ENCODE data around the gene SMOC1. TPM values are rescaled to one million over a fixed set of nuclear protein-coding genes. Genes with fewer than 3 reads are reported as not detected.
"Not testable (repeated sequence)": the region's sequence is repeated elsewhere in the genome, so short reads cannot be mapped to it uniquely, and the experiment has no call there.

SMOC1 gene
- polyA plus RNA-seq, 3 donors from 2014 or later: not detected

DNA sequence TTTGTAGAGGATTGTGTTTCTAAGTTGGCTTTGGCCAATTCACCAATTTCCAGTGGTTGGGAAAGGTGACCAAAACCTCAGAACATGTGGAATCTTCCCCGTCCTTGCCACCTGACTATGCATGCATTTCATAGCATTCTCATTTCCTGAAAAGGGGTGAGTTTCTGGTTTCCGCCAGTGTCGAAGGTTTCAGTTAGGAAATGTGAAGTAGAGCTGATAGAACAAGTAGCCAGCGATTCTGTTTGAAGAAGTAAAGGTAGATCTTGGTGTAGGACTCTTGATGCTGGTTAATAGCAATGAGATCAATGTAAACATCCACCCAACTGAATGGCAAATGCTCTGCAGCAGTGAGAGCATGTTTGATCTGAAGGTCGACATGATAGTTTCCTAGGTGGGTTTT is 15.9 kb downstream of the SMOC1 start:
- Mint-ChIP-seq H3K9me3 (peaks cover 0 to 22% (median 11%) of the 10 kb centered on the region in 6 donors), H3K27me3 (ENCODE audit: low read depth in 3 of 3) (peaks cover 3 to 14% (median 6%) of the 10 kb centered on the region in 3 donors)
- DNase-seq: no peak

DNA sequence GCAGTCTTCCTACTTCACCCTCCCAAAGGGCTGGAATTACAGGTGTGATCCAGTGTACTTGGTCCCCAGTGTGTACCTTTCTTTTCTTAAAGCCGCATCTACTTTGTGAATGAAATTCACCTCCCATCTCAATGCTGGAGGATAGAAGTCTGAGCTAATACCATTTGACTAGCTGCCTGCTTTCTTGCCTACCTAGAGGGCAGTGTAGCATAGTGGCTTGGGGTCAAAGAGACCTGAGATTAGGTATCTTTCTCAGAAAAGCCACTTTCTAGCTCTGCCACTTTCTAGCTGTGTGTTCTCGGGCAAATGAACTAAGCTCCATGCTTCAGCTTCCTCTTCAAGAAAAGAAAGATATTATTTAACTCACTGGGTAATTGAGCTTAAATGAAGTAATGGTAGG is 16.9 kb downstream of the SMOC1 start:
- DNase-seq: no peak
- H3K36me3 Mint-ChIP-seq: no peaks in the 10 kb centered on the region
- no peak overlapping the region for H3K27ac Mint-ChIP-seq
- H3K4me3 Mint-ChIP-seq: no peak overlapping the region
- no peaks in the 10 kb centered on the region for H3K4me1 Mint-ChIP-seq
- H3K27me3 Mint-ChIP-seq (ENCODE audit: low read depth in 3 of 3): peaks cover 3 to 11% (median 6%) of the 10 kb centered on the region in 3 donors
- H3K9me3 Mint-ChIP-seq: peaks cover 0 to 22% (median 11%) of the 10 kb centered on the region in 6 donors

More for the DNA sequence above, 15.9 kb downstream of the SMOC1 start:
- H3K36me3 Mint-ChIP-seq: no peaks in the 10 kb centered on the region
- no peak overlapping the region for H3K27ac Mint-ChIP-seq
- H3K4me1 Mint-ChIP-seq: no peaks in the 10 kb centered on the region
- H3K4me3 Mint-ChIP-seq: no peak overlapping the region

DNA sequence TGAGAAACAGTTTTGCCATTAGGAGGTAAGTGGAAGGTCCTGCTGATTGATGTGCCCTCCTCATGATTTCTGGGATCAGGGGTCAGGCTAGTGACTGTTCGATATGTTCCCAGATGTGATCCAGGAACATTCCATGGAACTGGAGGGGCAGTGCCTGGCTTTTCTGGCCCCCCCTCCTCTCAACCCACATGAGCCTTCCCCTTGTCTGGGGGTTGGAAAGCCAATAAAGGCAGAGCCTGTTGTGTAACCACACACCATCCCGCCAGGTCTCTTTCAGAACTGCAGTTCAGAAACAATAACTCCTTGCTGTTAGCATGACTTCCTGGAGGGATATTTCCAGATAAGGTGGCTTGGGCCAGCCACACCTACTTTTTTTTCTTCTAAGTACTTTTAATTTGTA is 17.8 kb downstream of the SMOC1 start:
- Mint-ChIP-seq H3K4me3 (no peak overlapping the region), H3K27ac (no peak overlapping the region), H3K27me3 (ENCODE audit: low read depth in 3 of 3) (peaks cover 2 to 16% (median 3%) of the 10 kb centered on the region in 3 donors), H3K36me3 (no peaks in the 10 kb centered on the region), H3K9me3 (peaks cover 0 to 22% (median 11%) of the 10 kb centered on the region in 6 donors), H3K4me1 (no peaks in the 10 kb centered on the region)
- DNase-seq: no peak

DNA sequence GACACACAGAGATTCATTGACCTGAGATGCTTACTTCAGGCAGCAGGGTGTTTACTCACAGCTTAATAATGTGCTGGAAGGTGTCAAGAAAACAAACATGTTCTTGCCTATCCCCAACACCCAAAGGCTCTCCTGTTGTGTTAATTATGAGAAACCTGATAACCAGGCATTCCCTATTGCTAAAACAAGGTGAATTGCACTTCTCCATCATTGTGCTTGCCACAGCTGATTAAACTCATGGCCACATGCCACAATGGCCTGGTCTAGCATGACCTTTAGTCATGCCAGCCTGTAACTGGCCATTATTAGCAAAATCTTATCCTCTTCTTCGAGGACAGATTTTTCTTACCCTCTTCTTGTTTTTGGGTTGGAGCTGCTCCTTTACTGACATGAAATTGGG is 21.4 kb downstream of the SMOC1 start:
- H3K9me3 Mint-ChIP-seq: peaks cover 0 to 22% (median 11%) of the 10 kb centered on the region in 6 donors
- H3K4me3 Mint-ChIP-seq: no peak overlapping the region
- H3K36me3 Mint-ChIP-seq: no peaks in the 10 kb centered on the region
- no peak overlapping the region for H3K27ac Mint-ChIP-seq
- H3K4me1 Mint-ChIP-seq: no peaks in the 10 kb centered on the region
- peaks cover 0 to 18% (median 3%) of the 10 kb centered on the region in 3 donors for H3K27me3 Mint-ChIP-seq (ENCODE audit: low read depth in 3 of 3)
- DNase-seq: no peak

DNA sequence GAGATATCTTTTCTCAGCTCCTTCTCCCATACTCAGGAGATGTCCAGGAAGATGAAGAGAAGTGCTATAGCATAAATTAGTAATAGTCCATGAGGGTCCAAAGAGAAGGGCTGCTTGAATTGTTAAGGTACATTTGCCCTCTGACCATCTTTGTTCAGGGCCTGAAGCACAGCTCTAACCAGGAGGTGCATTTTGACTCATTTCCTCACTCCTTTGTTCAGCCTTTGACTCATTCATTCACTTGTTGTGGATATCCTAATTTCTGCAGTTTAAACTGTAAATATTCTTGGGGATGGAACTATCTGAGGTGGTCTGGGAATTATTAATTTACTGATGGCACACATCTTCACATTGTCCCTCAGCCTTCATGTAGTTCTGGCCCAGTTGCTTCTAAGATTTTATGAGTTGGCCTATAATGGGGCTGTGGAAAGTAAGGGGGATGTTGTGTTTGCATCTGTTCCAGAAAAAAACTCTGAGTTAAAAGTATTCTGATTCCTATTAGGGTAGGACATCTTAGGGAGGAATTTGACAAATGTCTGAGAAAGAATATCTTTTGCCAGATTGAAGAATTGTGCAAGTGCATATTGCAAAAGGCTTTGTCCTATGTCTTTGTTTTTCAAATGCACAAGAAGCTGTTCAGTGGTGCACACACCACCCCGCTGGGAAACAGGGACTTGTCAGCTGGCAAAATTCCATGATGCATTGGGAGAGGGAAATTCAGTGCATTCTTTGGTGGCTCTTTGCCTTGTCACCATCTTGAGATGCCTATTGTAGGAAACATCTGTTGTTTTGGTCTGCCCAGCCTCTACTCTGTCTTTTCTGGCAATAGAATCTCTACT is 22.1 kb downstream of the SMOC1 start:
- Mint-ChIP-seq H3K27me3 (ENCODE audit: low read depth in 3 of 3) (peaks cover 0 to 18% (median 3%) of the 10 kb centered on the region in 3 donors), H3K36me3 (no peaks in the 10 kb centered on the region), H3K9me3 (peaks cover 0 to 22% (median 11%) of the 10 kb centered on the region in 6 donors), H3K4me1 (no peaks in the 10 kb centered on the region), H3K27ac (no peak overlapping the region), H3K4me3 (no peak overlapping the region)
- no peak for DNase-seq

DNA sequence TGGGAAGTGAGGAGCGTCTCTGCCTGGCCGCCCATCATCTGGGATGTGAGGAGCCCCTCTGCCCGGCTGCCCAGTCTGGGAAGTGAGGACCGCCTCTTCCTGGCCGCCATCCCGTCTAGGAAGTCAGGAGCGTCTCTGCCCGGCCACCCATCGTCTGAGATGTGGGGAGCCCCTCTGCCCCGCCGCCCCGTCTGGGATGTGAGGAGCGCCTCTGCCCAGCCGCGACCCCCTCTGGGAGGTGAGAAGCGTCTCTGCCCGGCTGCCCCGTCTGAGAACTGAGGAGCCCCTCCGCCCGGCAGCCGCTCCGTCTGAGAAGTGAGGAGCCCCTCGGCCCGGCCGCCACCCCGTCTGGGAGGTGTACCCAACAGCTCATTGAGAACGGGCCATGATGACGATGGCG is 23.8 kb downstream of the SMOC1 start:
- H3K36me3 Mint-ChIP-seq, H3K4me3 Mint-ChIP-seq, DNase-seq, H3K4me1 Mint-ChIP-seq, H3K27ac Mint-ChIP-seq: not testable (repeated sequence)
- peaks cover 0 to 13% (median 3%) of the 10 kb centered on the region in 3 donors for H3K27me3 Mint-ChIP-seq (ENCODE audit: low read depth in 3 of 3)
- peaks cover 0 to 13% (median 7%) of the 10 kb centered on the region in 6 donors for H3K9me3 Mint-ChIP-seq

DNA sequence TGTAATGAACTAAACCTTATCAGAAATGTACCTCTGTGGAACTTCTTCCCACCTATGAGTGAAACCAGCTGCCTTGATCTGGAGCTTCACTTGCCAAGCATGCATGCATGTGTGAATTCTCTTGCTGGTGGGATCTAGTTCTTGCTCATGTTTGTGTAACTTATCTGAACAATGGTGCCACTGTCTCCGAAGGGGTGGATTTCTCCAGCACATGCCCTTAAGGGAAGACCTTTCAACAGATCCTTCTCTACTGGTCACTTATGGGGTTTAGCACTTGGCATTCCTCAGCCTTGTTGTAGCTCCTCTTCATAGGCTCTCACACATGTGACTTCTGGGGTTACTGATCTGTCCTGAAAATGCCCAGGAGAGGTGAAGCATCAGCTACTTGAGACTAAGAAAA is 25.0 kb downstream of the SMOC1 start:
- DNase-seq: no peak
- Mint-ChIP-seq H3K4me1 (no peaks in the 10 kb centered on the region), H3K9me3 (peaks cover 0 to 3% (median 0%) of the 10 kb centered on the region in 6 donors), H3K27ac (no peak overlapping the region), H3K36me3 (no peaks in the 10 kb centered on the region), H3K4me3 (no peak overlapping the region), H3K27me3 (ENCODE audit: low read depth in 3 of 3) (peaks cover 0 to 9% (median 0%) of the 10 kb centered on the region in 3 donors)

DNA sequence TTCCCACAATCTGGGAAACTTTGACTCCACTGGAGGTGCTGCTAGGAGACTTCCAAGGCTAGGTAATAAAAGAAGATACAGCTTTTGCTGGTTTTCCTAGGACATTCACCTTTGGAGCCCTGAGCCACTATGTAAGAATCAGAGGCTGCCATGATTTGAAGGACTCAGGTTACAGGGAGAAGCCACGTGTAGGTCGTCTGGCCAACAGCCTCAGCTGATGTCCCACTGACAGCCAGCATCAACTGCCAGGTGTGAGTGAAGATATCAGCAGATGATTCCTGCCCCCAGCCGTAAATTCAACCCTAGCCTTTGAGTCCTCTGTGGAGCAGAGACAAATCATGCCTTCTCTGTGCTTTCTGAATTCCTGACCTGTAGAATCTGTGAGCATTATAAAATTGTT is 27.0 kb downstream of the SMOC1 start:
- H3K27me3 Mint-ChIP-seq (ENCODE audit: low read depth in 3 of 3): peaks cover 0 to 8% (median 0%) of the 10 kb centered on the region in 3 donors
- no peak overlapping the region for H3K4me3 Mint-ChIP-seq
- no peak for DNase-seq
- H3K9me3 Mint-ChIP-seq: no peaks in the 10 kb centered on the region
- H3K36me3 Mint-ChIP-seq: no peaks in the 10 kb centered on the region
- H3K4me1 Mint-ChIP-seq: no peaks in the 10 kb centered on the region
- H3K27ac Mint-ChIP-seq: no peak overlapping the region

GRCh38 chr14:69909826-69910550 is 30.8 kb downstream of the SMOC1 start:
- no peak overlapping the region for H3K27ac Mint-ChIP-seq
- H3K36me3 Mint-ChIP-seq: no peaks in the 10 kb centered on the region
- DNase-seq: no peak
- H3K27me3 Mint-ChIP-seq (ENCODE audit: low read depth in 3 of 3): peaks cover 0 to 2% (median 0%) of the 10 kb centered on the region in 3 donors
- no peaks in the 10 kb centered on the region for H3K9me3 Mint-ChIP-seq
- H3K4me1 Mint-ChIP-seq: no peaks in the 10 kb centered on the region
- H3K4me3 Mint-ChIP-seq: no peak overlapping the region

DNA sequence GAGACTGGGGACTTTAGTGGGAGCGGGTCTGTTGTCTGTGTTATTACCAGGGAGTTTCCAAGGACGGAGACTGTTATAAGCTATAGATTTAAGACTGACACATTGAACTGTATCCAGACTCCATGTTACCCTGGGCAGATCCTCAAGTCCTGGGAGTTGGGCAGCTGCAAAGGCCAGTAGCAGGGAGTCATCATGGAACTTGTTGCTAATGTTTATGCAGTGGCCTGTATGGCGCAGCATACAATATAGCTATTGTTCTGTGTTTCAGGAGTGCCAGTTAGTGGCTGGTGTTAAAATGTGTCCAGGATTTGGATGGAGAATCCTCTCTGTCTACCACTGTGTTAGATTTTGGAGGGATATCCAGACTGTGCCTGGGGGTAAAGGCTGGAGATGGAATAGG is 31.7 kb downstream of the SMOC1 start:
- no peak for DNase-seq
- Mint-ChIP-seq H3K4me3 (no peak overlapping the region), H3K36me3 (peaks cover 0 to under 1% (median 0%) of the 10 kb centered on the region in 3 donors), H3K27me3 (ENCODE audit: low read depth in 3 of 3) (peaks cover 0 to 4% (median 0%) of the 10 kb centered on the region in 3 donors), H3K9me3 (no peaks in the 10 kb centered on the region), H3K4me1 (no peaks in the 10 kb centered on the region), H3K27ac (no peak overlapping the region)

DNA sequence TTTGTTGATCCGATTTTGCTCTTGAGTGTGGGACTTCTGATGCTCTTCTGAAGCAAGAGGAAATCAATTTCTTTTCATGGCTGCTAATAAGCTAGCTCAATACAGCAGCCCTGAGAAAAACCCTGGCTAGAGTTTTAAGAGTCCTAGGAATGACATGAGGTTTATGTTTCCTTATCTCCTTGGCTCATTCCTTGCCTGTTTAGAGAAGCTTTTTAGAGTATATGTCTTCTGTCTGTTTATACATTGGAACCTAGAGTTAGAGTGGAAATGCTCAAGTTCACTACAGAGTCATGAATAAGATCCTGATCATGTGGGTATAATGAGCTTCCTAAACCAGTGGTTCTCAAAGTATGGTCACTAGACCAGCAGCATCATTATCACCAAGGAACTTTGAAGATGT is 34.5 kb downstream of the SMOC1 start:
- peaks cover 0 to 4% (median 0%) of the 10 kb centered on the region in 3 donors for H3K36me3 Mint-ChIP-seq
- no peaks in the 10 kb centered on the region for H3K4me1 Mint-ChIP-seq
- peaks cover 0 to 6% (median 0%) of the 10 kb centered on the region in 3 donors for H3K27me3 Mint-ChIP-seq (ENCODE audit: low read depth in 3 of 3)
- H3K27ac Mint-ChIP-seq: no peak overlapping the region
- DNase-seq: no peak
- no peak overlapping the region for H3K4me3 Mint-ChIP-seq
- H3K9me3 Mint-ChIP-seq: no peaks in the 10 kb centered on the region

- no peak overlapping the region for H3K27ac Mint-ChIP-seq
- H3K4me3 Mint-ChIP-seq: no peak overlapping the region
- H3K36me3 Mint-ChIP-seq: peaks cover 0 to 4% (median 0%) of the 10 kb centered on the region in 3 donors
- no peaks in the 10 kb centered on the region for H3K9me3 Mint-ChIP-seq
- no peak for DNase-seq
- no peaks in the 10 kb centered on the region for H3K4me1 Mint-ChIP-seq
- H3K27me3 Mint-ChIP-seq (ENCODE audit: low read depth in 3 of 3): peaks cover 0 to 6% (median 2%) of the 10 kb centered on the region in 3 donors
These were observed 37.2 kb downstream of the SMOC1 start for GRCh38 chr14:69916396-69916795.

- peaks cover 0 to 6% (median 2%) of the 10 kb centered on the region in 3 donors for H3K27me3 Mint-ChIP-seq (ENCODE audit: low read depth in 3 of 3)
- H3K9me3 Mint-ChIP-seq: no peaks in the 10 kb centered on the region
- no peaks in the 10 kb centered on the region for H3K4me1 Mint-ChIP-seq
- DNase-seq: no peak
- peaks cover 0 to 4% (median 0%) of the 10 kb centered on the region in 3 donors for H3K36me3 Mint-ChIP-seq
- no peak overlapping the region for H3K27ac Mint-ChIP-seq
- no peak overlapping the region for H3K4me3 Mint-ChIP-seq
These were observed 38.1 kb downstream of the SMOC1 start for GRCh38 chr14:69917287-69917686.

GRCh38 chr14:69919815-69920214 is 40.6 kb downstream of the SMOC1 start:
- peaks cover 0 to 4% (median 0%) of the 10 kb centered on the region in 3 donors for H3K36me3 Mint-ChIP-seq
- peaks cover 2 to 5% (median 3%) of the 10 kb centered on the region in 3 donors for H3K27me3 Mint-ChIP-seq (ENCODE audit: low read depth in 3 of 3)
- no peak overlapping the region for H3K4me3 Mint-ChIP-seq
- DNase-seq: no peak
- H3K4me1 Mint-ChIP-seq: no peaks in the 10 kb centered on the region
- no peaks in the 10 kb centered on the region for H3K9me3 Mint-ChIP-seq
- H3K27ac Mint-ChIP-seq: no peak overlapping the region

Data from immature natural killer cell (primary cell).